NCI-H69 (cell line): ENCODE data around the gene FUBP3.

Experiments
- DNase-seq: peaks from one replicate; lab custom pipeline; 2025; lab: John Stamatoyannopoulos, UW

FUBP3 gene

DNA sequence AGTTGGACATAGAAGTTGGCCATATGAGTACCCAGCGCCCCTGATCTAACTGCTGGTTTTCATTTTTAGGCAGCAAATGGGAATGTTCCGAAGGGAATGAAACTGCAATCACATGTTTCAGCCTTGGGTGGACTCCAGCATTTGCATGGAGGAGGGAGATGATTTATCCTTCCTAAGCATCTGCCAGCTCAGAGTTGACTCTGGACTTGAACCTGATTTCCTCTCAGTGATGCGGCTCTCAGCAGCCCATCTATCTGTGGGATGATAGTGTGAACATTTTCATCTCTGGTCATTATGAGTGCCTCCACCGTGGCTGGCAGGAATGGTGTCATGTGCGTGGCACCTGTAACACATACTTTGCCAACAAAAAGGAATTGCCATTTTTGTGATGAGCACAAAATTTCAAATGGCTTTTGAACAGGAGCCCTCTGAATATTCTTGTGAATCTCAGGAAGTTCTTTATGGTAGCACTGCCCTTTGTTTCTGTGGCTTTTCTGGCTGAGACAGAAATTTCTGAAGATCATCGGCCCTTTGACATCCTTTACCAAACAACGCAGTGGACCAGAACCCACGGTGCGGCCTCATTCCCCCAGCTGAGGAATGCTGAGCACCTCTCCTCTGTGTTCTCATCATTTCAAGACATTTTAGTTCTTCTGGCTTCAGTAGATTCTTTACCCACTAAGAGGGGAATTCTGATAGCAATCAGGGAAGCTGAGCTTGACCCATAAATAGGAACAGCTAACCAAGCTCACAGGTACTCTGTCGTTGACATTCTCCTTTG is 28.5 kb downstream of the FUBP3 start:
- DNase-seq, result no peak

DNA sequence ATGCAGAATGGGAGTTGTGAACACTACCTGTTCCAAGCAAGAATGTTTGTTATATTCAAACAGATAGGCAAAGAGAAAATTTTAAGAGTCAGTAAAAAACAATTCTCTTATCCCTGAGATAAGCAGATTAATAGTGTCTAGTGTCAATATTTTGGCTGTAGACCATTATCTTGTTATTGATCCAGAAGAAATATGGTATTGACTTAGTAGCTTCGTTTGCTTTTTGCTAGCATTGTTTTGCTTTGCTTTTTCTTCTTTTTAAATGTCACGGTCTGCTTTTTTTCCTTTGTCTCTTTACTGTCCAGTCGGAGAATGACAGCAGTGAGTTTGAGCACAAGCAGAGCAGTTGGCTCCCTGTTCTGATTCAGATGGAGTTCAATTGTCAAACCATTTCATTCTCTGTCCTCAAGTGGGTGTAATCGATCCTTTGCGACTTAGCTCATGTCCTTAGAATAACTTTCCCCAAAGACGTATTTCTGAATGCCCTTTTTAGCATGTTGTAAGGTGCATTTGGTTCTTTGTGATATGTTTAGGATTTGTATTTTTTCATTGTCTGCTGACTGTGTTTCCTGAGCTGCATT is 29.3 kb downstream of the FUBP3 start:
- DNase-seq, result no peak

DNA sequence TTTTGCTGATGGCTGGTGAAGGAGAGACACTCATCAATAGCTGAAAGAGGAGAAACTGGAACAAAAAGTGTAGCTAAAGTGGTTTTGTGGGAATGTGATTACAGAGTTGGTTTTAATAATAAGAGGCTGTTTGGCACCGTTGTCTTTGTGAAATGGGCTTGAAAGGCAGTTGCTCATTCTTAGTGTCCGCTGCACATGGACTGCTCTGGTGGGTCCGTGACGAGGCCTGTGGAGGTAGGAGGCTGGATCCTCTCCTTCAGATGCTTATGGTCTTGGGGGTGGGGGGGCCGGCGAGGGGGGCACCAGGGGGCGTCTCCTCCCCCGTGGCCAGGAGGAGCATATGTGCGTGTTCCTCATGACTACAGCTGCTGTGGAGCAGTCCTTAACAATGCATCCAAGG is 29.8 kb downstream of the FUBP3 start:
- DNase-seq, result no peak

DNA sequence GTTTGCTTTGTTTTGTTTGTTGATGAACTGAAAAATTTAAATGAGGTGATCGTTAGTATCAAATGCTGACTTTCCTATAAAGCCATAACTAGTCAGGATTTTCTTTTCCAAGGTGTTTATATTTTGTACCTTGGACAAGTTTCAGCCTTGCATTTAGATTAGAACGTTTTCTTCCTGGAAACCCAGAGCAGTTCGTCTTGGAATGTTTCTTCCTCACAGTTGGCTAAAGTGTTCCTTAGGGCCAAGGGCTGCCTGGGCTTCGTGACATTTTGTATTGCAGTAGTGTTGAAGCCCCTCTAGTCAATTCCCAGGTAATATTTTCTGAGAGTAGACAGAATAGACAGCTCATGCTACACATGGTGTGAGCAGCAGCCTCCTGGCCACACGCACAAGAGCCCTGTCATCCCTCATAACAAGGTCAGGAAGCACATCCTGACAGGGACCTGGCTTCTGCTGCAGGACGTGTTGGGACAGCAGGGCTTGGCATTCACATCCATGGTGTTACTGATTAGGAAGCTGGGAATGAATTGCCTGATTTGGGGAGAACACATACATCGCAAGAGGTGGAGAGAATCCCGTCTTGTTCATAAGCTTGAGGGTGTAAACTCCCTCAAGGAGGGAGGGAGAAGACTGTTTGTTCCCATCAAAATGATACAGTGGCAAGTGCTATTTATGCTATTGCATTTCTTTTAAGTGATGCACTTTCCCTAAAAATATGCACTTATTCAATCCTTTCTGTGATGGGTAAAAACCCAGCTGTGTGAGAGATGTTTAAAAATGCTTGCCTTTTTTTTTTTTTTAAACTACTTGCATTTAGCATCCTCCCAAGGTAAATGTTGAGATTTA is 31.7 kb downstream of the FUBP3 start:
- no peak for DNase-seq

DNA sequence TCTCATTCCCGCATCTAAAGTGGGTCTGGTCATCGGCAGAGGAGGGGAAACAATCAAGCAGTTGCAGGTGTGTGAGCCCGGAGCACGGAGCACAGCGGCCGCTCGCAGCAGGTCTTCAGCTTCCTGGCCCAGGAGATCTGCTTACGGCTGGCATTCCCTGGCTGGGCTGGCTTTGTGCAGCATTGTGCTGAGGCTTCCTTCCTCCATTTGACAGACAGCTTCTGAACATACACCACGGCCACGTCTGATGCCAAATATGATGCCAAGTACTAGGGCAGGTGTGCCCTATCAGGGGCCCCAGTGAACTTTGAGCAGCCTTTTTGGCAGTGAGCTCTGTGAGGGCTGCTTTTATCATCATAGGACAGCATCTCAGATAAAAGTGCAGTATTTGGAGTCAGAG is 37.1 kb downstream of the FUBP3 start:
- DNase-seq, result no peak

DNA sequence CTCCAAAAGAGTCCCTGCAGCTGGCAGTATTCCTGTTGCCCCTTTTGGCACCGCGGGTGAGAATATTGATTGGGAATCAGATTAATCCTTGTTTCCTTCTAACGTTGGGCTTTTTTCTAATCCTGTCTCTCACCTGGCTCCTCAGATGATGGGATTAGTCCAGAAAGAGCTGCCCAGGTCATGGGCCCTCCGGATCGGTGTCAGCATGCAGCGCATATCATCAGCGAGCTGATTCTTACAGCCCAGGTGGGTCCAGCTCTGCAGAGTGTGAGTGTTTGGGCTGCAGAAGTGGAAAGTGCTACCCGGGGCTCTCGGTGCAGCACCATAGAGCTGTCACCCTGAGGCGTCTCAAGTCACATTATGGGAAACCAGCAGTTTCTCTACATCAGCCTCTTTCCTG is 44.1 kb downstream of the FUBP3 start:
- no peak for DNase-seq

DNA sequence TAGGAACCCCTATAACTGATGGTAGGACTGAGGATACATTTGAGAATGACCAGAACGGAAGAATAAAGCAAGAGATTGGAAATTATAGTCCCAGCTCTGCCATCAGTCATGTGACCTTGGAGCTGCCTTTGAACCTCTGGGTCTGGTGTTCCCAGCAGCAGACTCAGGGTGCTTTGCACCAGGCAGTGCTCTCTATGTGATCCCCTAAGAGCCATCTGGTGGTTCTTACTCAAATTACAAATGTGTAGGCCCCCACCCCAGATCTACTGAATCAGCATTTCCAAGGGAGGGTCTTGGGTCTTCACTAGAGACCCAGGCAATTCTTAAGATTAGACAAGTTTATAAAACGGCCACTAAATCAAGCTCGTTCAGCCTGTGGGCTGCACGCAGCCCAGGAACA is 44.8 kb downstream of the FUBP3 start:
- DNase-seq, result no peak

DNA sequence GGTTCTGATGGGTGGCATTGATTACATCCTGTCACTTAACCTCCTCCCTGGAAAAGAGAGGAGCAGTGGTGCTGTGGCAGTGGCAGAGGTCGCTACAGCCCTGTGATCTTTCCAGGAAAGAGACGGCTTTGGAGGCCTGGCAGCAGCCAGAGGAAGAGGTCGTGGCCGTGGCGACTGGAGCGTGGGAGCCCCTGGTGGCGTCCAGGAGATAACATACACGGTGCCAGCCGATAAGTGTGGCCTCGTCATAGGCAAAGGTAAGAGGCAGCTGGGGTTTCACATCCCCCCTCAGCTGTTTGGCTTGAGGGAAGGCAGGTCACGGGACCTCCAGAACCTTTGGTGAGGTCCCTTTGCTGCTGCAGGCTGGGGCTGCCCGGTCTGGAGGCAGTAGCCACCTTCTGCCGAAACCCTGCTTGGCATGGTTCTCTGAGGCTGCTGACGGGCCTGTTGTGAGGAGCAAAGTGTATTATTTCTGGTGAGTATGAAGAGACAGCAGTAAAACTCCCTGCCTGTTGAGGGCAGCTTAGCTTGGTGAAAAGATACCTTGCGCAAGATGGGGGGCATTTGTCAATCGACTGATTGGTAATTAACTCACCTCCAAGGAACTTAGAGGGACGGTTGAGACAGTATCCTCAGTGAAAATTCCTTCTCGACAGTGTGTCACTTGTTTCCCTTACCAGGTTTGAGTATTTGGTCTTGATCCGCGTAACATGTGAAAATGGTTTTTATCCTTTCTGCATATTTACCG is 47.0 kb downstream of the FUBP3 start:
- DNase-seq, result no peak

DNA sequence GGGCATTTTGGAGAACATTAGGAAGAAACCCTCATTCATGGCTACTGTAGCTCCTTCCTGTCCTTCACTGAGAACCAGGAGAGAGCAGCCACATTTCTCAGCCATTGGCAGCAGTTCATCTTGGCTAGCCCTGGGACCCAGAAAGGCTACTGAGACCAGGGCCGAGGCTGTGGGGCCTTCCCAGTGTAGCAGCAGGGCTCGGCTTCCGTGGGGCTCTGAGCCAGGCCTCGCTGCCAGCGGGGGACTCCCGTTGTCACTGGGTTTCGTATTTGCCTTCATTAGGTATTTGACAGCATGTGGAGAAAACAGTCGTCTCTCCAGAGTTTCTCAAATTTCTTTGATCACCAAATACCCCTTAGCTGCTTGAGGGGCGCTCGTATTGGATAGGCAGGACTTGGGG is 47.7 kb downstream of the FUBP3 start:
- DNase-seq, result no peak

DNA sequence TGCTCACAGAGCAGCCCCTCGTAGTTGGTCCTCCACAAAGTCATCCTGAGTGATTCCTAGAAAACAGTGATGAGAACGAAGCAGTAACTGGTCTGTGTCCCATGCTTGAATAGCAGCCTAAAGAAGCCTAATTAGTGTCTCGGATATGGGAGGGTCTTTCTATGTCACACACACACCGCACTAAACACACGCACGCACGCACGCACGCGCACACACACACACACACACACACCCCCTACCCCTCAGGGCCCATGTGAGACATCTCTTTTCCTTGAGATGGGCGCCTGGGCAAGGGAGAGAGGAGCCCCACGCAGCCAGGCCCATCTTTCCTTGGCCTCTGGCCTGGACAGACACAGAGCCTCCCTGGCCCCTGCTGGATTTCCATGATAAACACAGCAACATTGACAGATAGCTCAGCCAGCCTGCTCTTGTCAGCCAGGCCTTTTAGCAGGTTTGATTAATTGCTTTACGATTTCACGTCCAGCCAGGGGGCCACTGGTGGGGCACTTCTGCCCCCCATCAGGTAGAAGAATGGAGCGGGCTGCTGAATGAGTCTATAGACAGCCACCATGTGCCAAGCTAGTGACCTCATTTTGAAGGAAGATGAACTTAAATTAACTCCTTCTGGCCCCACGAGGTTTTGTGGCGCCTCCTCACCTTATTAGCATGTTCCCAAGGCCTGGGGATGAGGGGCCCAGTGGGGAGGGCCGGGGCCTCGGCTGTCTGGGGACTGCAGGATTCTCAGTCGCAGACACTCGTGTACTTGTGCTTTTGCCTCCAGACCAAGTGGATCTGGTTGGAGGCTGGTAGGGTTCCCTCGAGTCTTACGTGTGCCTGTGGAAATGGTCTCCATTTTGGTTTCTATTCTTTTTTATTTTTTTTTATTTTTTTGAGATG is 48.8 kb downstream of the FUBP3 start:
- no peak for DNase-seq

DNA sequence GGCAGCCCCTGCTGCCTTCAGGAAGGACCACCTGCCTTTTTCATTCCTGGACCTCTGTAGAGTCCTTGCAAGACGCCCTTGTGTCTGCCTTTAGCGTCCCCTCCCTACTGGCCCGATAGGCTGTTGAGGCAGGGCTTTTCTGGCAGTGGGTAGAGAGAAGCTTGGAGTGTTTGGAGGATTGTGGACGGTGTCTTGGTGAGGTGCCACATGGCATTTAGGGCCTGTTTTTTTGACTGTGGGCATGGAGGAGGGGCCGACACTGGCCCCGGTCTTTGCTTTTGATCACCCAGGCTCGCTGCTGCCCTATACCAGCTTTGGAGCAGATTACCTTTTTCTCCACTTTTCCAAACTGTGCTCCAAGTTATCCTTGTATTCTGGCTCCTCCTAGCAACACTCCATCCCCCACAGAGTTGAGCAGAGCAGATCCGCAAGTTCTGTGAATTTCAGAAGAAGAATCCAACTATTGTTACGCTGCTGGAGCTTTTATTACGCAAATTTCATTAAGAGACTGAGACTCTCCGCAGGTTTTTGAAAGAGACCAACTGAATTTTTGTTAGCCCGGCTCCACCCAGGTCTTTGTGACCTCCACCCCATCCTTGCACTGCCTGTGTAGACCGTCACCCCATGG is 50.2 kb downstream of the FUBP3 start:
- no peak for DNase-seq

DNA sequence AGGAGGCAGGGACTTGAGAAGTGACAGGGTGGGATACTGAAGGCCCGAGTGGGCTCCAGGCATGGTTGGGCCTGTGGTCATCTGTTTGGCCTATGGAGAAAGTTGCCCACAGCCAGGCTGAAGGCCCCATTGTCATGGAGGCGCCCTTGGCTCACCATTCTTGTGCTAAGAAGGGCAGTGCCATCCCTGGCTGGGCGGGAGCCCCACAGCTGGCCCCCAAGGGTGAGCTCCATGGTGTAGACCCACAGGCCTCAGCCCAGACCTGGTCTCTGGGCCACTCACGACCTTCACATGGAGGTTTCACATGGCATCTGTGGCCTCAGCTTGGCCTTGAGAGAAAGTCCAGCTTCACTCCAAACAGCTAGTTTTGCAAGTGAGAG is 50.7 kb downstream of the FUBP3 start:
- DNase-seq, result no peak

DNA sequence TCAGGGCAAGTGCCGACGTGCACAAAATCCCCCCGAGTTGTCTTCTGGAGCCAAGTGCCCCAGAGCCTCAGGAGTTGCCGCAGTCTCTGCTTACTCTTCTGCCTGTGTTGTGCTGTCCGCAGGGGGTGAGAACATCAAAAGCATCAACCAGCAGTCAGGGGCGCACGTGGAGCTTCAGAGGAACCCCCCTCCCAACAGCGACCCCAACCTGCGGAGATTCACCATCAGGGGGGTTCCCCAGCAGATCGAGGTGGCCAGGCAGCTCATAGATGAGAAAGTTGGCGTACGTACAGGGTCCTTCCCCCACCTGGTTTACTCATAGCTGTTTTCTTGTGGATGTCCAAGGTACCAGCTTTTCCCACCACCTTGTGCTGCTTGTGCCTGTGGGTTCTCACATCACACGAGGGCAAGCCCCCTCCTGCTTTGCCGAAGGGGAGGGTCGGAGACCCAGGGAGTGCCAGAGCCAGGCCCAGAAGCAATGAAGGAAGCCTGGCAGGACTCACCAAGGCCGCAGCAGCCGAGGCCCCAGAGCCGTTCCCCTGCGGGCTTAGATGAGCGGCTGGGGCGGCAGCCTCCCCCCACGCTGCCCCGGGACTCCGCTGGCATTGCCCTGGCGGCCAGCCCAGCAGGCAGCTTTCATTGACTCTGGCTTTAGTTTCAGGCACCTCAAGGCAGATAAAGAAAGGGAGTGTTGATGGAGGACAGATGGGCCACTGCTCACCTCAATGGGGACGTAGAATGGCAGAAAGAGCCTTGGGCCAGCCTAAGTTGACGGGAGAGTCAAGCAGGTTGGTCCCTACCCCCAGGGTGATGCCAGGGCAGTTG is 51.3 kb downstream of the FUBP3 start:
- DNase-seq, result no peak

DNA sequence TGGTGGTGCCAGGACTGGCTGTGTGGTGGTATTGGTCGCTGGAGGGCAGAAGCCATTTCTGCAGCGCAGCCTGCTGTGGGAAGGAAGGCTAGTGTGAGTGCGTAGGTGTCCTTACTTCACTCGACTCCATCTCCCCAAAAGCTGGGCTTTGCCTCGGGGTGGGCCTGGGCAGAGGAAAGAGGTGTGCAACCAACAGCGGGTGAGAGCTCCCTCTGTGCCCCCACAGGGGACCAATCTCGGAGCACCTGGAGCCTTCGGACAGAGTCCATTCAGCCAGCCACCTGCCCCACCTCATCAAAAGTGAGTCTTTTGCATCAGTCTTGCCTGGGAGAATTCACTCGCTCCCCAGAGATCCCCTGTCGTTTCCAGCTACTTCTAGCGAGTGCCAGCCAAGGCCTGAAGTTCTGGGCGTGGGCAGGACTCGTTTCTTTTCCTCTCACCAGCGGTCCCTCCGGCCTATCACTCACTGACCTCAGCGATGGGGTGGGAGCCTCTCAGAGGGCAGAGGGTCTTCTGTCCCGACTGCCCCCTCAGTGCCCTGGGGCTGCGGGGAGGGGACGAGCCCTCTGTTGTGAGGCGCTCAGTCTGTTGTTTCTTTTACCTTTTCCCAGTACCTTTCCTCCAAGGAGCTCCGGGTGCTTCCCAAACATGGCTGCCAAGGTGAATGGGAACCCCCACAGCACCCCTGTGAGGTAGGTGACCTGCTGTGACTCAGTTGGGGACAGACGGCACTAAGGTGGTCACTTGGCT is 52.1 kb downstream of the FUBP3 start:
- no peak for DNase-seq

DNA sequence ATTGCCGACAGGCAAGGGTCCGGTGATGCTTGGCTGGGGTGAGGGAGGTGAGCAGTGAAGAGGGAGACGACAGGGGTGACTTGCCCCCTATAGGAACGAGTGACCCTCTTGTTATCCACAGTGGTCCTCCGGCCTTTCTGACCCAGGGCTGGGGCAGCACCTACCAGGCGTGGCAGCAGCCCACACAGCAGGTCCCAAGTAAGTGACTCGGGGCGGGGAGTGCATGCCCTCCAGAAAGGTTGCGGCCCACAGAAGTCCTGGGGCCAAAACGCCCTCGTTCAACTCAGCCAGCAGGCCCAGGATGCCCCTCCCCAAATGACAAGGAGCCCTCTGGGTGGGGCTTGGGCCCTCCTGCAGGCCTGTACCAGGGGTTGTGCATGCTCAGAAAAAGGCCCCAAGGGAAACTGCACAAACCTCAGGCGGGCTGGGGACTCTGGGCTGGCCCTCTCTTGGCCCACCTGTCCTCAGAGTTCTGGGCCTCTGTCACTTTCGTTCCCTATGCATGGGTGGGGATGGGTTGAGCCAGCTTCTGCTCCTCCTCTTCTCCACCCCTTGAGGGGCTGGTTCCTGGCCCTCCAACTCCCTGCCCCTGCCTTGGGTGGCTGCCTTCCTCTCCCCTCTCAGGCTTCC is 52.8 kb downstream of the FUBP3 start:
- DNase-seq, result no peak

DNA sequence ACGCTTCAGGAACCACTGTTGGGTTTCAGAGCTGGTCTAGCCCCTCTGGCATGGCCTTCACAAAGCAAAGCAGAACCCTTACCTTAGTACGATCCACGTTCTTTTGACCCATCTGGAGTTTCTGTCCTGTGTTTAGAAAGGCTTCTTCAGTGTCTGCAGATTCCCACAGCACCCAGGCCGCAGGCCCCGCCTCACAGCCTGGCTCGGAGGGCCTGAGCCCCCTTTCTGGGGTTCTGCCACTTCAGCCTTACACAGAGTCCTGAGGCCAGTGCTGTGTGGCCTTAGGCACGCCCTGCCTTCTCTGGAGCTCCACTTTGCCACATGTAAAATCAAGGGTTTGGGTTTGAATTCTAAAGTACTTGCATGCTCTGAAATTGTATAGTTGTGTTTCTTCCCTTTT is 53.5 kb downstream of the FUBP3 start:
- no peak for DNase-seq

DNA sequence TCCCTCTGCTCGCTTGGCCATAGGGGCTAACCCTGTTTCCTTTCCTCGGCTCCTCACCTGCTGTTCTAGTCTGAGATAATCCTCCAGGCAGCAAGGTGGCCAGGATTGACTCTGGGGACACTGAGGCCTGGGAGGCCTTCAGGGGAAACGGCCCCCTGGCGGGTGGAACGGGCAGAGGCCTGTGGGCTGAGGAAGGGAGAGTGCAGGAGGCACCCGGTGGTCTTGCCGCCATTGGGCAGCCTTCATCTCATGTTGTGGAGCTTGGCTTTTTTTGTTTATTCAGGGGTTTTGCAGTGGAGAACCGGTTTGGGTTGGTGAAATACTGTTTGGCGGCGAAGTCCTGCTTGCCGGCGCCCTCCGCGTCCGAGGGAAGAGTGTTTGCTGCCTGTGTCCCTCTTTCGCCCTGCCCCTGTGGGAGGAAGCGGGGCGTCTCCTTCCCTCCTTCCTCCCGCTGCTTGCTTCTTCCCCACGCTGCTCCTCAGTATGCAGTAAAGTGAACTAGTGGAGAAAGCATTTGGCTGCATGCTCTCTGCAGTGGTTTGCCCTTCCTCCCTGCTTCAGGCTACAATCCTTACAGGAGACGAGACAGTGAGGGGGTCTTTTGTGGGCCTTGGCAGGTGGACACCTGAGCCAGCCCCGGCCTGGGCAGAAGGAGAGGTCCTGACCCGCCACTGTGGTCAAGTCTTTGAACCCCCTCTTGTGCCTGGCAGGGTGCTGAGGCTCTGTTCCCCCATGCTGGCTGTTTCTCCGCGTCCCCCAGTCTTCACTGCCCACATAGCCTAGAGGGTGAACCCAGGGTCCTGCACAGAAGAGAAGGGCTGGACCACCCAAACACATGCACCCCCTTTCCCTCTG is 54.2 kb downstream of the FUBP3 start:
- DNase-seq, result no peak
